ENCODE data around the gene TRIM62. TPM values are rescaled to one million over a fixed set of nuclear protein-coding genes. Genes with fewer than 3 reads are reported as not detected.

TRIM62 gene
- total RNA-seq, 2 donors from 2014 or later = 13.3 to 18.1 TPM

GRCh38 chr1:33188572-33189275 lies 6.9 kb upstream of the TRIM62 start:
- no peak overlapping the region for H3K27ac ChIP-seq
- no peaks in the 10 kb centered on the region for H3K9me3 ChIP-seq
- H3K27me3 ChIP-seq (replicated peaks; ENCODE audit: insufficient read depth) = no peaks in the 10 kb centered on the region
- intact Hi-C loops (cut with DNase I) = no loop called here
- no peak for DNase-seq (ENCODE audit: low spot score)
- H3K4me1 ChIP-seq (replicated peaks) = no peaks in the 10 kb centered on the region
- H3K36me3 ChIP-seq = no peaks in the 10 kb centered on the region
- WGBS = 82% methylated on average over 6 of the region's 6 CpGs
- TF ChIP-seq POLR2A (IDR thresholded peaks at IDR 0.05) (no peak), POLR2AphosphoS5 (IDR thresholded peaks at IDR 0.05) (no peak)
- TF ChIP-seq, protein P1, sequence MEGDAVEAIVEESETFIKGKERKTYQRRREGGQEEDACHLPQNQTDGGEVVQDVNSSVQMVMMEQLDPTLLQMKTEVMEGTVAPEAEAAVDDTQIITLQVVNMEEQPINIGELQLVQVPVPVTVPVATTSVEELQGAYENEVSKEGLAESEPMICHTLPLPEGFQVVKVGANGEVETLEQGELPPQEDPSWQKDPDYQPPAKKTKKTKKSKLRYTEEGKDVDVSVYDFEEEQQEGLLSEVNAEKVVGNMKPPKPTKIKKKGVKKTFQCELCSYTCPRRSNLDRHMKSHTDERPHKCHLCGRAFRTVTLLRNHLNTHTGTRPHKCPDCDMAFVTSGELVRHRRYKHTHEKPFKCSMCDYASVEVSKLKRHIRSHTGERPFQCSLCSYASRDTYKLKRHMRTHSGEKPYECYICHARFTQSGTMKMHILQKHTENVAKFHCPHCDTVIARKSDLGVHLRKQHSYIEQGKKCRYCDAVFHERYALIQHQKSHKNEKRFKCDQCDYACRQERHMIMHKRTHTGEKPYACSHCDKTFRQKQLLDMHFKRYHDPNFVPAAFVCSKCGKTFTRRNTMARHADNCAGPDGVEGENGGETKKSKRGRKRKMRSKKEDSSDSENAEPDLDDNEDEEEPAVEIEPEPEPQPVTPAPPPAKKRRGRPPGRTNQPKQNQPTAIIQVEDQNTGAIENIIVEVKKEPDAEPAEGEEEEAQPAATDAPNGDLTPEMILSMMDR (IDR thresholded peaks at IDR 0.05) = no peak
- no peak overlapping the region for H3K4me3 ChIP-seq

DNA sequence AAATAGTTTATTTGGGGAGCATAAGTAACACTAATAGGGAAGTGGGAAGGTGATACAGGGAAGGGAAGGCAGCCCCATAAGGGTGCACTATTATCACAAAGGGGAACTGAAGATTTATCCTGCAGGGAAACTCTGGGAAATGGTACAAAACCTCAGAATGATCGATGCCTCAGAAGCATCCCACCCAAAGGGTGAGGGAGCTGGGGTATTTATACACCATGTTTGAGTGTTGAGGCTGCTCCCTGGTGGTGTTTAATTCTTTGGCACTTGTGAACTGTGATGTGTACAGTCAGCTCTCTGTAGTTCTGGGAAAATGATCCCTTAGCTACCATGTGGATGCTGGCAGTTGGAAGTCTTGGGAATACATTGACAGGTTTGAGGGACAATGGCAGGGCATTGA lies 5.1 kb upstream of the TRIM62 start:
- no peaks in the 10 kb centered on the region for H3K4me1 ChIP-seq (replicated peaks)
- 91% methylated on average over 1 of the region's 1 CpG for WGBS
- no peak for DNase-seq (ENCODE audit: low spot score)
- H3K4me3 ChIP-seq = no peak overlapping the region
- TF ChIP-seq POLR2A (IDR thresholded peaks at IDR 0.05) = no peak
- TF ChIP-seq, protein P1 (IDR thresholded peaks at IDR 0.05) = no peak
- no peak for TF ChIP-seq POLR2AphosphoS5 (IDR thresholded peaks at IDR 0.05)
- H3K36me3 ChIP-seq = no peaks in the 10 kb centered on the region
- H3K9me3 ChIP-seq = no peaks in the 10 kb centered on the region
- no peaks in the 10 kb centered on the region for H3K27me3 ChIP-seq (replicated peaks; ENCODE audit: insufficient read depth)
- no peak overlapping the region for H3K27ac ChIP-seq
- intact Hi-C loops (cut with DNase I) = no loop called here

- H3K9me3 ChIP-seq = no peaks in the 10 kb centered on the region
- TF ChIP-seq, protein P1 (IDR thresholded peaks at IDR 0.05) = no peak
- TF ChIP-seq POLR2AphosphoS5 (IDR thresholded peaks at IDR 0.05) (no peak), POLR2A (IDR thresholded peaks at IDR 0.05) (no peak)
- intact Hi-C loops (cut with DNase I) = no loop called here
- H3K4me1 ChIP-seq (replicated peaks) = no peaks in the 10 kb centered on the region
- DNase-seq (ENCODE audit: low spot score) = no peak
- no peak overlapping the region for H3K4me3 ChIP-seq
- H3K36me3 ChIP-seq = no peaks in the 10 kb centered on the region
- H3K27me3 ChIP-seq (replicated peaks; ENCODE audit: insufficient read depth) = no peaks in the 10 kb centered on the region
- no peak overlapping the region for H3K27ac ChIP-seq
Measured at GRCh38 chr1:33185541-33185940, 3.7 kb upstream of the TRIM62 start.

- H3K4me1 ChIP-seq (replicated peaks) = no peaks in the 10 kb centered on the region
- no peaks in the 10 kb centered on the region for H3K36me3 ChIP-seq
- TF ChIP-seq POLR2AphosphoS5 (IDR thresholded peaks at IDR 0.05) (no peak), POLR2A (IDR thresholded peaks at IDR 0.05) (no peak)
- TF ChIP-seq, protein P1 (IDR thresholded peaks at IDR 0.05) = no peak
- no peaks in the 10 kb centered on the region for H3K27me3 ChIP-seq (replicated peaks; ENCODE audit: insufficient read depth)
- H3K9me3 ChIP-seq = no peaks in the 10 kb centered on the region
- intact Hi-C loops (cut with DNase I) = no loop called here
- DNase-seq (ENCODE audit: low spot score) = no peak
- H3K27ac ChIP-seq = no peak overlapping the region
- H3K4me3 ChIP-seq = no peak overlapping the region
- WGBS = 92% methylated on average over 2 of the region's 2 CpGs
Measured at GRCh38 chr1:33183306-33183705, 1.5 kb upstream of the TRIM62 start.

DNA sequence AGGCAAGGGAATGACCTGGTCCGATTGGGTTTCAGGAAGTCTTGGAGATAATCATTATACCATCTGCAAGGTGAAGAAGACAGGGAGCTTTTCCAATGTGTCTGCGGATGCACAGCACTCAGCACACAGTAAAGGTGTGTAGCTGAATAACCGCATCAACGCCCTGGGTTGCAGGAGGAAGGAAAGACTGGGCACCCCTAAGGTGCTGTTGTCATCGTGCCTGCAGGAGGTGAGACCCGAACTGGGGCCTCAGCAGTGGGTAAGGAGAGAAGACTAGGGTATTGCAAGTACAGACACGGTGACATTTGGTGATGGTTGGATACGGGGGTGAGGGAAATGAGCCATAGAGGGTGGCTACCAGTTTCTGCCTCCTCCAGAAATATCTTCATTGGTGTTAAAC lies 1.1 kb upstream of the TRIM62 start:
- no peaks in the 10 kb centered on the region for H3K9me3 ChIP-seq
- no peak overlapping the region for H3K4me3 ChIP-seq
- no peak overlapping the region for H3K27ac ChIP-seq
- intact Hi-C loops (cut with DNase I) = no loop called here
- no peak for DNase-seq (ENCODE audit: low spot score)
- no peaks in the 10 kb centered on the region for H3K4me1 ChIP-seq (replicated peaks)
- no peaks in the 10 kb centered on the region for H3K27me3 ChIP-seq (replicated peaks; ENCODE audit: insufficient read depth)
- WGBS = 37% methylated on average over 8 of the region's 8 CpGs
- H3K36me3 ChIP-seq = no peaks in the 10 kb centered on the region
- TF ChIP-seq POLR2AphosphoS5 (IDR thresholded peaks at IDR 0.05) (no peak), POLR2A (IDR thresholded peaks at IDR 0.05) (no peak)
- TF ChIP-seq, protein P1 (IDR thresholded peaks at IDR 0.05) = no peak
